CD14-positive monocyte (primary cell): Measurements from ENCODE around the gene NSD2. TPM values are rescaled to one million over a fixed set of nuclear protein-coding genes. Genes with fewer than 3 reads are reported as not detected.

Experiments used
- DNase-seq, 3 donors: peaks; one replicate each; pipeline ENCODE4 v3.0.0-alpha.2; 2011 to 2022
- H2AFZ ChIP-seq: 2 replicates; pipeline ENCODE4 v1.6.0; 2012; ENCODE audit warnings: mild to moderate bottlenecking, low read depth, low read length, inconsistent platforms; ENCODE audit not compliant: insufficient read depth, poor library complexity, severe bottlenecking
- H3K27ac ChIP-seq, 2 donors: 1 replicate in 1 of 2; 2 replicates in 1 of 2; pipeline ENCODE4 v1.5.1; 2012 to 2013; ENCODE audit warnings: low read length in 2 of 2, control low read depth in 1 of 2, inconsistent platforms in 1 of 2, low read depth in 1 of 2, mild to moderate bottlenecking in 1 of 2
- H3K27me3 ChIP-seq, 2 donors: one replicate each; pipeline versions ENCODE4 v1.6.0 to v1.6.1; 2011 to 2013; ENCODE audit warnings: low read length in 2 of 2; ENCODE audit not compliant: control insufficient read depth in 2 of 2, insufficient read depth in 2 of 2
- H3K36me3 ChIP-seq, 2 donors: replicated peaks in 1 of 2; 1 replicate in 1 of 2; 2 replicates in 1 of 2; pipeline versions ENCODE4 v1.5.1 to v1.6.1; 2012 to 2013; ENCODE audit warnings: low read length in 2 of 2, control low read depth in 1 of 2, inconsistent platforms in 1 of 2, mild to moderate bottlenecking in 1 of 2; ENCODE audit not compliant: insufficient read depth in 2 of 2, control insufficient read depth in 1 of 2
- H3K4me1 ChIP-seq, 2 donors: 1 replicate in 1 of 2; 2 replicates in 1 of 2; pipeline versions ENCODE4 v1.5.1 to v1.6.1; 2012 to 2013; ENCODE audit warnings: low read length in 2 of 2, control low read depth in 1 of 2, inconsistent platforms in 1 of 2, mild to moderate bottlenecking in 1 of 2, moderate library complexity in 1 of 2; ENCODE audit not compliant: insufficient read depth in 2 of 2, control insufficient read depth in 1 of 2
- H3K4me2 ChIP-seq: replicated peaks from 2 replicates; pipeline ENCODE3; 2012; ENCODE audit warnings: low read length, moderate library complexity, mild to moderate bottlenecking; ENCODE audit not compliant: poor library complexity, severe bottlenecking; ENCODE audit errors: extremely low read depth
- H3K4me3 ChIP-seq, 3 experiments: fragments of 200-600 bp in 1 of 3; sonication (generic) in 1 of 3; replicated peaks in 1 of 3; 1 replicate in 2 of 3; 2 replicates in 1 of 3; pipeline ENCODE4 v1.5.1; 2011 to 2013; ENCODE audit warnings: low read length in 3 of 3, mild to moderate bottlenecking in 3 of 3, control low read depth in 2 of 3, low read depth in 2 of 3, inconsistent platforms in 1 of 3, moderate library complexity in 1 of 3
- H3K79me2 ChIP-seq: 2 replicates; pipeline ENCODE4 v1.6.0; 2012; ENCODE audit warnings: mild to moderate bottlenecking, control low read depth, inconsistent platforms, low read length, moderate library complexity; ENCODE audit not compliant: insufficient read depth
- H3K9ac ChIP-seq: 2 replicates; pipeline ENCODE4 v1.6.0; 2017; ENCODE audit warnings: low read length, mild to moderate bottlenecking; ENCODE audit not compliant: insufficient read depth, poor library complexity, severe bottlenecking
- H3K9me3 ChIP-seq, 2 donors: replicated peaks in 1 of 2; 1 replicate in 1 of 2; 2 replicates in 1 of 2; pipeline versions ENCODE4 v1.5.1 to v1.6.1; 2012 to 2013; ENCODE audit warnings: low read length in 2 of 2, control low read depth in 1 of 2; ENCODE audit not compliant: control insufficient read depth in 1 of 2, insufficient read depth in 1 of 2
- H4K20me1 ChIP-seq: 2 replicates; pipeline ENCODE4 v1.6.0; 2012; ENCODE audit warnings: mild to moderate bottlenecking, low read length, control low read depth, moderate library complexity; ENCODE audit not compliant: insufficient read depth
- H3K27ac Mint-ChIP-seq, 7 donors: one replicate each; pipeline ENCODE4 v1.8.0; 2020; ENCODE audit warnings: mild to moderate bottlenecking in 7 of 7, mixed read lengths in 7 of 7, moderate library complexity in 6 of 7, inconsistent platforms in 2 of 7
- H3K27me3 Mint-ChIP-seq, 3 donors: one replicate each; pipeline ENCODE4 v1.8.0; 2021 to 2022; ENCODE audit warnings: low read depth in 3 of 3, mild to moderate bottlenecking in 3 of 3, mixed read lengths in 3 of 3, moderate library complexity in 3 of 3, inconsistent platforms in 1 of 3
- H3K36me3 Mint-ChIP-seq, 2 donors: one replicate each; pipeline ENCODE4 v1.8.0; 2020; ENCODE audit warnings: mixed read lengths in 2 of 2, inconsistent platforms in 1 of 2, mild to moderate bottlenecking in 1 of 2
- H3K4me1 Mint-ChIP-seq: one replicate; pipeline ENCODE4 v1.8.0; 2020; ENCODE audit warnings: mild to moderate bottlenecking, mixed read lengths
- H3K4me3 Mint-ChIP-seq, 2 donors: one replicate each; pipeline ENCODE4 v1.8.0; 2020; ENCODE audit warnings: mild to moderate bottlenecking in 2 of 2, mixed read lengths in 2 of 2, moderate library complexity in 1 of 2
- H3K9me3 Mint-ChIP-seq, 7 donors: one replicate each; pipeline ENCODE4 v1.8.0; 2020 to 2022; ENCODE audit warnings: mixed read lengths in 7 of 7, mild to moderate bottlenecking in 6 of 7, moderate library complexity in 6 of 7, inconsistent platforms in 2 of 7
- WGBS: methylation state at CpG from one replicate; pipeline ENCODE4 v1.1.5; 2013; ENCODE audit warnings: missing lambda C conversion rate; ENCODE audit not compliant: insufficient coverage; 5-methylcytosine and 5-hydroxymethylcytosine counted together
- intact Hi-C, 2 donors: fragments of 100-400 bp; cut with micrococcal nuclease; formaldehyde crosslinking; loops; one replicate each; pipeline versions ENCODE4 v1.15.0 to v1.15.1; 2023
- polyA plus RNA-seq, 3 donors: library from polyadenylated mRNA; depleted of rRNA in 1 of 3; unstranded in 2 of 3; stranded (reverse) in 1 of 3; fragments of 300-500 nt in 2 of 3; fragments of >200 nt in 1 of 3; fragmentation: Illumina TruSeq in 2 of 3; gene quantifications; 1 replicate in 2 of 3; 2 replicates in 1 of 3; pipeline ENCODE4 v1.2.3, GENCODE V29; 2012 to 2021
- TF ChIP-seq, protein P1 (sequence below): fragments of 200-600 bp; IDR thresholded peaks from one replicate; pipeline ENCODE4 v1.8.0; 2022; ENCODE audit warnings: antibody characterized with exemption, mild to moderate bottlenecking

NSD2 gene
- polyA plus RNA-seq, 3 donors, result 1.9 to 8.7 (median 2.3) TPM

DNA sequence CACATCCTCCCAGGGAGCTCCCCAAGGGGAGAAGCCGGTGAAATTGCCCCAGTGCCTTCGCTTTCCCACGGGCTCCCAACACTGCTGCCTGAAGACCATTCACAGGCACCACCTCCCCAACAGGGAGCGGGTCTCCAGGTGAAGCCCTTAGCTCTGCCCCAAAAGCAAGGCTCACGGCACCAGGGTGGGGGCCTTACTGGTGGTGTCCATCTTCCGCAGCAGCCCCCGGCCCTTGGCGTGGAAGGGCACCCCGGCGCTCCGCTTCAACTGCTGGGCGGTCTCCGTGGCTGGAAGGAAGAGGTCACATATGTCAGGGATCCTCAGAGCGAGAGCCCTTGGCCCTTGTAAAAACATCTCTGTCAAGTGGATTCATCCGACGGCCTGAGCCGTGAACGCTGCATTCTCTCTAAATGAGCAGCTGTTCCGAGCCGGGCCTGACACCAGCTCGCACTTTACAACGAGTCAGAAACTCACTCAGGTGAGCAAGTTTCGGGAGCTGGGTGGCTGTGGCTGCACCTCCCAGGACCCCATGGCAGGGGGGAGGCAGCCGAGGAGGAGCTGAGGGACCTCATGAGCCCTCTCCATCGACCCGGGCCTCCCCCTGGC, 116.6 kb downstream of the NSD2 start:
- Histone ChIP-seq H3K27me3 (no peaks in the 10 kb centered on the region), H3K4me3 (no peak overlapping the region), H3K27ac (no peak overlapping the region), H4K20me1 (peaks cover 34% of the 10 kb centered on the region), H3K4me2 (no peak overlapping the region), H3K4me1 (no peaks in the 10 kb centered on the region), H3K9me3 (no peaks in the 10 kb centered on the region), H3K9ac (no peak overlapping the region), H3K36me3 (peaks cover 84 to 92% of the 10 kb centered on the region in 2 donors), H3K79me2 (peaks cover 10% of the 10 kb centered on the region), H2AFZ (no peak overlapping the region)
- DNase-seq, result no peak
- intact Hi-C loops, result no loop called here
- H3K36me3 Mint-ChIP-seq, result peaks cover 65 to 87% of the 10 kb centered on the region in 2 donors
- H3K27me3 Mint-ChIP-seq, result no peaks in the 10 kb centered on the region
- no peak overlapping the region for H3K27ac Mint-ChIP-seq
- H3K4me3 Mint-ChIP-seq, result no peak overlapping the region
- TF ChIP-seq, protein P1, sequence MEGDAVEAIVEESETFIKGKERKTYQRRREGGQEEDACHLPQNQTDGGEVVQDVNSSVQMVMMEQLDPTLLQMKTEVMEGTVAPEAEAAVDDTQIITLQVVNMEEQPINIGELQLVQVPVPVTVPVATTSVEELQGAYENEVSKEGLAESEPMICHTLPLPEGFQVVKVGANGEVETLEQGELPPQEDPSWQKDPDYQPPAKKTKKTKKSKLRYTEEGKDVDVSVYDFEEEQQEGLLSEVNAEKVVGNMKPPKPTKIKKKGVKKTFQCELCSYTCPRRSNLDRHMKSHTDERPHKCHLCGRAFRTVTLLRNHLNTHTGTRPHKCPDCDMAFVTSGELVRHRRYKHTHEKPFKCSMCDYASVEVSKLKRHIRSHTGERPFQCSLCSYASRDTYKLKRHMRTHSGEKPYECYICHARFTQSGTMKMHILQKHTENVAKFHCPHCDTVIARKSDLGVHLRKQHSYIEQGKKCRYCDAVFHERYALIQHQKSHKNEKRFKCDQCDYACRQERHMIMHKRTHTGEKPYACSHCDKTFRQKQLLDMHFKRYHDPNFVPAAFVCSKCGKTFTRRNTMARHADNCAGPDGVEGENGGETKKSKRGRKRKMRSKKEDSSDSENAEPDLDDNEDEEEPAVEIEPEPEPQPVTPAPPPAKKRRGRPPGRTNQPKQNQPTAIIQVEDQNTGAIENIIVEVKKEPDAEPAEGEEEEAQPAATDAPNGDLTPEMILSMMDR, result no peak
- H3K4me1 Mint-ChIP-seq, result no peaks in the 10 kb centered on the region
- H3K9me3 Mint-ChIP-seq, result no peaks in the 10 kb centered on the region
- WGBS, result 97% methylated on average over 25 of the region's 26 CpGs

DNA sequence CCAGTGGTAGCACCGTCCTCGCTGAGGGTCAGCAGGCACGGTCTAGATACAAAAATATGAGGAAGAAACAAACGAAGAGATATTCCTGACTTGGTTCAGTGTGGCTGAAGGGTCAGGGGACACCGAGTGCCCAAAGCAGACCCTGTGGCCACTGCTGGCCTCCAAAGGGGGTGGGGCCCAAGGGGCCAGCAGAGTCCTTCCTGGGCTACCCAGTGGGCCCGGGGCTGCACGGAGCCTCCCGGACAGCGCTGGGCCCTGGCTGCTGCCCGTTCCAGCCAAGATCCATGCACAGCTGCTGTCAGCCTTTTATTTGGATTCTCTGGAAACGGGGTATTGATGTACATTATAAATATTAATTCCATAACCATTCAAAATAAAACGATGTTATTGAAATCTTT, 117.1 kb downstream of the NSD2 start:
- Mint-ChIP-seq H3K4me3 (no peak overlapping the region), H3K4me1 (no peaks in the 10 kb centered on the region), H3K9me3 (peaks cover 0 to 2% (median 0%) of the 10 kb centered on the region in 7 donors), H3K36me3 (peaks cover 62 to 87% of the 10 kb centered on the region in 2 donors), H3K27ac (no peak overlapping the region), H3K27me3 (no peaks in the 10 kb centered on the region)
- no peaks in the 10 kb centered on the region for H3K27me3 ChIP-seq
- no peak overlapping the region for H3K4me2 ChIP-seq
- DNase-seq, result no peak
- peaks cover 79 to 87% of the 10 kb centered on the region in 2 donors for H3K36me3 ChIP-seq
- H3K4me1 ChIP-seq, result no peaks in the 10 kb centered on the region
- no peaks in the 10 kb centered on the region for H3K9me3 ChIP-seq
- no peak overlapping the region for H3K9ac ChIP-seq
- peaks cover 15% of the 10 kb centered on the region for H3K79me2 ChIP-seq
- intact Hi-C loops, result no loop called here
- H4K20me1 ChIP-seq, result peaks cover 36% of the 10 kb centered on the region
- TF ChIP-seq, protein P1, result no peak
- WGBS, result 93% methylated on average over 9 of the region's 12 CpGs
- H2AFZ ChIP-seq, result no peak overlapping the region
- no peak overlapping the region for H3K27ac ChIP-seq
- no peak overlapping the region for H3K4me3 ChIP-seq
